AG04450 (cell line): Measurements from ENCODE around the gene ZNF668. TPM values are rescaled to one million over a fixed set of nuclear protein-coding genes. Genes with fewer than 3 reads are reported as not detected.

Source experiments
- CTCF ChIA-PET: fragments of 300-600, 350-600 bp; formaldehyde crosslinking; extraction: SDS; loops from one replicate; lab custom pipeline; 2022; ENCODE audit warnings: antibody characterized with exemption, inconsistent platforms; lab: Charles Lee
- POLR2A ChIA-PET: fragments of 350-600 bp; formaldehyde crosslinking; extraction: SDS; loops from one replicate; lab custom pipeline; 2021; ENCODE audit warnings: antibody characterized with exemption, inconsistent platforms; lab: Yijun Ruan, JAX
- DNase-seq: peaks from one replicate; pipeline ENCODE4 v3.0.0-alpha.2; 2011; ENCODE audit warnings: low read depth, low spot score
- H3K27ac ChIP-seq: one replicate; pipeline ENCODE4 v1.5.1; 2012; ENCODE audit warnings: low read depth, low read length, control low read depth
- H3K27me3 ChIP-seq: one replicate; pipeline ENCODE4 v1.6.0; 2012; ENCODE audit warnings: low read length; ENCODE audit not compliant: control insufficient read depth, insufficient read depth
- H3K4me3 ChIP-seq: 2 replicates; pipeline ENCODE4 v1.5.1; 2011; ENCODE audit warnings: mild to moderate bottlenecking, low read depth, low read length, control low read depth
- H3K9me3 ChIP-seq: 2 replicates; pipeline ENCODE4 v1.5.1; 2012; ENCODE audit warnings: low read length; ENCODE audit not compliant: control insufficient read depth, insufficient read depth
- CTCF ChIP-seq: IDR thresholded peaks from 2 replicates; pipeline ENCODE4 v1.5.1; 2011; ENCODE audit warnings: low read depth, low read length, control low read depth, inconsistent platforms
- polyA plus RNA-seq: library from polyadenylated mRNA; depleted of rRNA; stranded (reverse); fragments of >200 nt; gene quantifications from 2 replicates; pipeline ENCODE4 v1.2.3, GENCODE V29; 2011

ZNF668 gene
- polyA plus RNA-seq, 1 experiment: 5.9 TPM

- no peak overlapping the region for H3K4me3 ChIP-seq
- no peaks in the 10 kb centered on the region for H3K27me3 ChIP-seq
- H3K9me3 ChIP-seq: peaks cover 5% of the 10 kb centered on the region; the same call in 1 of the 2 replicates
- no peak for TF ChIP-seq CTCF
- POLR2A ChIA-PET: interaction anchor here (1.0 kb wide), 1 partner anchor 113 kb away, joined by 3 read pairs; the partner anchor contains the start of gene FUS
- CTCF ChIA-PET: interaction anchor here (0.6 to 1.7 kb wide), 3 partner anchors 25 to 114 kb away, joined by 4 to 9 read pairs (median 4); no protein-coding TSS in a partner anchor
- no peak for DNase-seq
- no peak overlapping the region for H3K27ac ChIP-seq
These were observed 6.7 kb downstream of the ZNF668 start for GRCh38 chr16:31067342-31067741.

GRCh38 chr16:31064882-31065461 is 9.1 kb downstream of the ZNF668 start:
- DNase-seq: peak; percentile 89
- ChIA-PET POLR2A (interaction anchor here (0.8 to 1.5 kb wide), 6 partner anchors 8 to 115 kb away, joined by 3 to 15 read pairs (median 6); partner anchors contain the start of genes FUS, STX4, ZNF646 and ZNF668), CTCF (interaction anchor here (0.5 kb wide), 1 partner anchor 71 kb away, joined by 3 read pairs; no protein-coding TSS in a partner anchor)
- Histone ChIP-seq H3K4me3 (peak overlapping the region; percentile 25), H3K9me3 (peaks cover 5% of the 10 kb centered on the region; the same call in 1 of the 2 replicates), H3K27me3 (no peaks in the 10 kb centered on the region), H3K27ac (peak overlapping the region; percentile 99)
- TF ChIP-seq CTCF: no peak

GRCh38 chr16:31063843-31064611 is 10.0 kb downstream of the ZNF668 start:
- Histone ChIP-seq H3K27me3 (no peaks in the 10 kb centered on the region), H3K27ac (peak overlapping the region; percentile 99), H3K4me3 (no peak overlapping the region), H3K9me3 (peaks cover 5% of the 10 kb centered on the region; the same call in 1 of the 2 replicates)
- POLR2A ChIA-PET: interaction anchor here (1.4 to 1.5 kb wide), 2 partner anchors 10 to 116 kb away, joined by 7 to 15 read pairs; partner anchors contain the start of genes FUS, ZNF646 and ZNF668
- no peak for DNase-seq
- CTCF ChIA-PET: no interaction called here
- no peak for TF ChIP-seq CTCF

- no peak overlapping the region for H3K27ac ChIP-seq
- ChIA-PET POLR2A (no interaction called here), CTCF (no interaction called here)
- no peak for DNase-seq
- peaks cover 5% of the 10 kb centered on the region; the same call in 1 of the 2 replicates for H3K9me3 ChIP-seq
- H3K27me3 ChIP-seq: no peaks in the 10 kb centered on the region
- TF ChIP-seq CTCF: no peak
- H3K4me3 ChIP-seq: no peak overlapping the region
These were observed 10.6 kb downstream of the ZNF668 start for GRCh38 chr16:31063495-31063842.
